ENCODE results near the gene DNAJC24. TPM values are rescaled to one million over a fixed set of nuclear protein-coding genes. Genes with fewer than 3 reads are reported as not detected.
A peak's percentile ranks its signal among the peaks of the same experiment; 100 is the strongest.

The DNAJC24 gene
- polyA plus RNA-seq, 1 experiment, result 17.0 TPM

- Histone ChIP-seq H3K27ac (ENCODE audit: low read depth, low read length) (no peak overlapping the region), H3K9me3 (ENCODE audit: control insufficient read depth, insufficient read depth, low read length) (no peaks in the 10 kb centered on the region), H3K27me3 (ENCODE audit: control insufficient read depth, insufficient read depth, low read length) (no peaks in the 10 kb centered on the region), H3K4me3 (ENCODE audit: low read depth, low read length) (no peak overlapping the region)
- no peak for TF ChIP-seq CTCF (IDR thresholded peaks at IDR 0.05; ENCODE audit: low read depth, low read length)
- POLR2A ChIA-PET, result no interaction called here
- CTCF ChIA-PET, result no interaction called here
- DNase-seq (ENCODE audit: low read depth, low spot score), result no peak
Measured at GRCh38 chr11:31433851-31434250, 64.2 kb downstream of the DNAJC24 start.

GRCh38 chr11:31437742-31438435, 68.2 kb downstream of the DNAJC24 start:
- POLR2A ChIA-PET, result no interaction called here

GRCh38 chr11:31441296-31441695, 71.6 kb downstream of the DNAJC24 start:
- no peak for TF ChIP-seq CTCF (IDR thresholded peaks at IDR 0.05; ENCODE audit: low read depth, low read length)
- ChIA-PET POLR2A (no interaction called here), CTCF (no interaction called here)
- DNase-seq (ENCODE audit: low read depth, low spot score), result no peak
- H3K27ac ChIP-seq (ENCODE audit: low read depth, low read length), result no peak overlapping the region
- H3K4me3 ChIP-seq (ENCODE audit: low read depth, low read length), result no peak overlapping the region
- H3K9me3 ChIP-seq (ENCODE audit: control insufficient read depth, insufficient read depth, low read length), result no peaks in the 10 kb centered on the region
- H3K27me3 ChIP-seq (ENCODE audit: control insufficient read depth, insufficient read depth, low read length), result no peaks in the 10 kb centered on the region

More at GRCh38 chr11:31437742-31438435, 68.2 kb downstream of the DNAJC24 start:
- no peak overlapping the region for H3K27ac ChIP-seq (ENCODE audit: low read depth, low read length)
- TF ChIP-seq CTCF (IDR thresholded peaks at IDR 0.05; ENCODE audit: low read depth, low read length), result no peak
- no peak overlapping the region for H3K4me3 ChIP-seq (ENCODE audit: low read depth, low read length)
- DNase-seq (ENCODE audit: low read depth, low spot score), result peak; percentile 37
- H3K9me3 ChIP-seq (ENCODE audit: control insufficient read depth, insufficient read depth, low read length), result no peaks in the 10 kb centered on the region
- CTCF ChIA-PET, result no interaction called here
- no peaks in the 10 kb centered on the region for H3K27me3 ChIP-seq (ENCODE audit: control insufficient read depth, insufficient read depth, low read length)

- TF ChIP-seq CTCF (IDR thresholded peaks at IDR 0.05; ENCODE audit: low read depth, low read length), result no peak
- ChIA-PET POLR2A (no interaction called here), CTCF (interaction anchor here (0.6 kb wide), 1 partner anchor 734 kb away, joined by 3 read pairs; no protein-coding TSS in a partner anchor)
- H3K27ac ChIP-seq (ENCODE audit: low read depth, low read length), result no peak overlapping the region
- H3K9me3 ChIP-seq (ENCODE audit: control insufficient read depth, insufficient read depth, low read length), result no peaks in the 10 kb centered on the region
- DNase-seq (ENCODE audit: low read depth, low spot score), result no peak
- H3K27me3 ChIP-seq (ENCODE audit: control insufficient read depth, insufficient read depth, low read length), result no peaks in the 10 kb centered on the region
- H3K4me3 ChIP-seq (ENCODE audit: low read depth, low read length), result no peak overlapping the region
Measured at GRCh38 chr11:31442086-31442485, 72.4 kb downstream of the DNAJC24 start.

GRCh38 chr11:31443802-31444201, 74.1 kb downstream of the DNAJC24 start:
- Histone ChIP-seq H3K4me3 (ENCODE audit: low read depth, low read length) (no peak overlapping the region), H3K27me3 (ENCODE audit: control insufficient read depth, insufficient read depth, low read length) (no peaks in the 10 kb centered on the region), H3K9me3 (ENCODE audit: control insufficient read depth, insufficient read depth, low read length) (no peaks in the 10 kb centered on the region), H3K27ac (ENCODE audit: low read depth, low read length) (no peak overlapping the region)
- CTCF ChIA-PET, result no interaction called here
- TF ChIP-seq CTCF (IDR thresholded peaks at IDR 0.05; ENCODE audit: low read depth, low read length), result no peak
- DNase-seq (ENCODE audit: low read depth, low spot score), result no peak
- POLR2A ChIA-PET, result no interaction called here

Measured in AG04450 (cell line).